NT2/D1 (cell line): Measurements from ENCODE around the gene SCUBE2.
"Not testable (repeated sequence)": the region's sequence is repeated elsewhere in the genome, so short reads cannot be mapped to it uniquely, and the experiment has no call there.

Source experiments
- DNase-seq: peaks from one replicate; pipeline ENCODE4 v3.0.0-alpha.2; 2011; ENCODE audit warnings: low read depth, low spot score
- H3K27me3 ChIP-seq: 2 replicates; pipeline ENCODE4 v1.6.0; 2011; ENCODE audit warnings: mild to moderate bottlenecking; ENCODE audit not compliant: insufficient read length, insufficient read depth
- H3K36me3 ChIP-seq: 2 replicates; pipeline ENCODE4 v1.6.1; 2011; ENCODE audit warnings: mild to moderate bottlenecking, low read length, mixed read lengths; ENCODE audit not compliant: insufficient read depth, insufficient read length
- H3K4me1 ChIP-seq: 2 replicates; pipeline ENCODE4 v1.5.1; 2011; ENCODE audit not compliant: insufficient read depth, insufficient read length
- H3K4me3 ChIP-seq: 2 replicates; pipeline ENCODE4 v1.5.1; 2011; ENCODE audit warnings: low read depth; ENCODE audit not compliant: insufficient read length
- H3K9ac ChIP-seq: 2 replicates; pipeline ENCODE4 v1.6.0; 2011; ENCODE audit warnings: low read depth; ENCODE audit not compliant: insufficient read length
- H3K9me3 ChIP-seq: 2 replicates; pipeline ENCODE4 v1.5.1; 2011; ENCODE audit warnings: mild to moderate bottlenecking, low read length; ENCODE audit not compliant: insufficient read depth
- SUZ12 ChIP-seq: IDR thresholded peaks from 2 replicates; pipeline ENCODE4 v1.6.1; 2011; ENCODE audit not compliant: insufficient read length, insufficient read depth; ENCODE audit errors: extremely low read depth
- YY1 ChIP-seq: IDR thresholded peaks from 2 replicates; pipeline ENCODE4 v1.6.1; 2011; ENCODE audit not compliant: insufficient read length, insufficient read depth
- ZNF274 ChIP-seq: IDR thresholded peaks from 2 replicates; pipeline ENCODE4 v1.6.1; 2011; ENCODE audit warnings: mild to moderate bottlenecking, low read depth, low read length

The SCUBE2 gene

GRCh38 chr11:9002920-9003572 is 88.4 kb downstream of the SCUBE2 start:
- H3K9me3 ChIP-seq = no peaks in the 10 kb centered on the region
- H3K4me3 ChIP-seq = peak overlapping the region; percentile 51
- peak overlapping the region; percentile 64 for H3K9ac ChIP-seq
- peaks cover 63% of the 10 kb centered on the region for H3K27me3 ChIP-seq
- DNase-seq = no peak
- TF ChIP-seq SUZ12 (no peak), YY1 (no peak), ZNF274 (no peak)
- no peaks in the 10 kb centered on the region for H3K36me3 ChIP-seq
- H3K4me1 ChIP-seq = peaks cover 3% of the 10 kb centered on the region

GRCh38 chr11:9001736-9002135 is 89.7 kb downstream of the SCUBE2 start:
- no peaks in the 10 kb centered on the region for H3K36me3 ChIP-seq
- no peak overlapping the region for H3K4me3 ChIP-seq
- H3K27me3 ChIP-seq = peaks cover 57% of the 10 kb centered on the region
- H3K9ac ChIP-seq = no peak overlapping the region
- H3K9me3 ChIP-seq = no peaks in the 10 kb centered on the region
- no peak for DNase-seq
- TF ChIP-seq YY1 (no peak), SUZ12 (no peak), ZNF274 (no peak)
- peaks cover 3% of the 10 kb centered on the region for H3K4me1 ChIP-seq

GRCh38 chr11:8998017-8998416 is 93.4 kb downstream of the SCUBE2 start:
- Histone ChIP-seq H3K27me3 (peaks cover 20% of the 10 kb centered on the region), H3K9ac (no peak overlapping the region), H3K36me3 (no peaks in the 10 kb centered on the region), H3K4me3 (no peak overlapping the region), H3K9me3 (no peaks in the 10 kb centered on the region), H3K4me1 (no peaks in the 10 kb centered on the region)
- TF ChIP-seq SUZ12 = no peak
- no peak for TF ChIP-seq ZNF274
- no peak for TF ChIP-seq YY1
- DNase-seq = no peak

GRCh38 chr11:8997451-8997850 is 93.9 kb downstream of the SCUBE2 start:
- no peaks in the 10 kb centered on the region for H3K9me3 ChIP-seq

GRCh38 chr11:8989453-8989852 is 101.9 kb downstream of the SCUBE2 start:
- Histone ChIP-seq H3K9ac (no peak overlapping the region), H3K4me3 (no peak overlapping the region), H3K4me1 (no peaks in the 10 kb centered on the region), H3K36me3 (peaks cover 4% of the 10 kb centered on the region), H3K9me3 (no peaks in the 10 kb centered on the region), H3K27me3 (no peaks in the 10 kb centered on the region)
- DNase-seq = no peak
- TF ChIP-seq SUZ12 (no peak), ZNF274 (no peak), YY1 (no peak)

More at GRCh38 chr11:8997451-8997850, 93.9 kb downstream of the SCUBE2 start:
- H3K4me3 ChIP-seq = no peak overlapping the region
- H3K9ac ChIP-seq = no peak overlapping the region
- no peaks in the 10 kb centered on the region for H3K4me1 ChIP-seq
- peaks cover 14% of the 10 kb centered on the region for H3K27me3 ChIP-seq
- TF ChIP-seq ZNF274 (no peak), SUZ12 (no peak), YY1 (no peak)
- no peak for DNase-seq
- H3K36me3 ChIP-seq = no peaks in the 10 kb centered on the region

GRCh38 chr11:8988329-8989234 is 102.8 kb downstream of the SCUBE2 start:
- no peak for DNase-seq
- H3K27me3 ChIP-seq = no peaks in the 10 kb centered on the region
- H3K4me1 ChIP-seq = no peaks in the 10 kb centered on the region
- H3K4me3 ChIP-seq = no peak overlapping the region
- no peak for TF ChIP-seq YY1
- peaks cover 7% of the 10 kb centered on the region for H3K36me3 ChIP-seq
- no peak overlapping the region for H3K9ac ChIP-seq
- H3K9me3 ChIP-seq = no peaks in the 10 kb centered on the region

GRCh38 chr11:8987446-8987845 is 104.0 kb downstream of the SCUBE2 start:
- DNase-seq = no peak

GRCh38 chr11:8986772-8987171 is 104.6 kb downstream of the SCUBE2 start:
- peaks cover 10% of the 10 kb centered on the region for H3K36me3 ChIP-seq
- H3K27me3 ChIP-seq, H3K9me3 ChIP-seq, H3K4me3 ChIP-seq, H3K9ac ChIP-seq, H3K4me1 ChIP-seq, DNase-seq: not testable (repeated sequence)

More at GRCh38 chr11:8987446-8987845, 104.0 kb downstream of the SCUBE2 start:
- H3K9ac ChIP-seq = no peak overlapping the region
- no peak overlapping the region for H3K4me3 ChIP-seq
- TF ChIP-seq ZNF274 (no peak), SUZ12 (no peak), YY1 (no peak)
- no peaks in the 10 kb centered on the region for H3K9me3 ChIP-seq
- peaks cover 10% of the 10 kb centered on the region for H3K36me3 ChIP-seq
- no peaks in the 10 kb centered on the region for H3K27me3 ChIP-seq
- H3K4me1 ChIP-seq = no peaks in the 10 kb centered on the region
